PC-9 (cell line): ENCODE data around the gene TECTB. TPM values are rescaled to one million over a fixed set of nuclear protein-coding genes. Genes with fewer than 3 reads are reported as not detected.

Source experiments
- BruUV-seq: library from RNA; stranded (reverse); fragments of 400-500 nt; replicated peaks from 2 replicates; lab custom pipeline; 2021; lab: Mats Ljungman, UMichigan
- CTCF ChIA-PET: fragments of 300-600 bp; sonication (Branson Sonifier 250); formaldehyde crosslinking; loops from one replicate; lab custom pipeline; 2022; ENCODE audit warnings: antibody characterized with exemption; lab: Charles Lee
- POLR2A ChIA-PET: fragments of 300-600 bp; sonication (Branson Sonifier 250); formaldehyde crosslinking; loops from one replicate; lab custom pipeline; 2022; ENCODE audit warnings: antibody characterized with exemption; ENCODE audit not compliant: unreplicated experiment; lab: Charles Lee
- DNase-seq, 2 experiments: peaks; one replicate each; pipeline versions ENCODE4 v3.0.0 to v3.0.0-alpha.2; 2015 to 2022; ENCODE audit warnings: mixed read lengths in 1 of 2
- H2AFZ ChIP-seq: fragments of 200-600 bp; sonication (generic); 2 replicates; pipeline ENCODE4 v1.8.1; 2017; ENCODE audit warnings: antibody characterized with exemption
- H3F3A ChIP-seq: fragments of 200-600 bp; sonication (generic); 2 replicates; pipeline ENCODE4 v1.8.1; 2017; ENCODE audit warnings: antibody characterized with exemption, mild to moderate bottlenecking, low read depth; ENCODE audit not compliant: insufficient read depth
- H3K27ac ChIP-seq: fragments of 200-600 bp; sonication (generic); 2 replicates; pipeline ENCODE4 v1.6.1; 2016; ENCODE audit warnings: mixed run types
- H3K27me3 ChIP-seq: fragments of 200-600 bp; sonication (generic); 2 replicates; pipeline ENCODE4 v1.6.1; 2016; ENCODE audit warnings: low read depth, mixed run types; ENCODE audit not compliant: insufficient read depth
- H3K36me3 ChIP-seq: fragments of 200-600 bp; sonication (generic); 2 replicates; pipeline ENCODE4 v1.6.1; 2016; ENCODE audit warnings: low read depth, mixed run types
- H3K4me1 ChIP-seq: fragments of 200-600 bp; sonication (generic); replicated peaks from 2 replicates; pipeline ENCODE4 v1.6.1; 2016; ENCODE audit warnings: mixed run types; ENCODE audit not compliant: insufficient read depth
- H3K4me2 ChIP-seq: fragments of 200-600 bp; sonication (generic); 2 replicates; pipeline ENCODE4 v1.6.1; 2017; ENCODE audit warnings: mixed run types
- H3K4me3 ChIP-seq: fragments of 200-600 bp; sonication (generic); 2 replicates; pipeline ENCODE4 v1.6.1; 2016; ENCODE audit warnings: mixed run types
- H3K79me2 ChIP-seq: fragments of 200-600 bp; sonication (generic); 2 replicates; pipeline ENCODE4 v1.6.1; 2017; ENCODE audit warnings: low read depth, mixed run types
- H3K9me2 ChIP-seq: fragments of 200-600 bp; sonication (generic); 2 replicates; pipeline ENCODE4 v1.8.1; 2017; ENCODE audit warnings: mild to moderate bottlenecking; ENCODE audit not compliant: insufficient read depth
- H3K9me3 ChIP-seq: fragments of 200-600 bp; sonication (generic); 2 replicates; pipeline ENCODE4 v1.8.1; 2016; ENCODE audit warnings: low read depth; ENCODE audit not compliant: insufficient read depth
- H4K20me1 ChIP-seq: fragments of 200-600 bp; sonication (generic); 2 replicates; pipeline ENCODE4 v1.8.1; 2017; ENCODE audit not compliant: insufficient read depth
- EZH2 ChIP-seq: fragments of 200-600 bp; sonication (generic); IDR thresholded peaks from 2 replicates; pipeline ENCODE4 v1.8.0; 2017; ENCODE audit warnings: antibody characterized with exemption, low read depth
- intact Hi-C: fragments of 100-400 bp; cut with micrococcal nuclease; formaldehyde crosslinking; loops from one replicate; pipeline ENCODE4 v1.10.0; 2022; ENCODE audit not compliant: unreplicated experiment
- total RNA-seq: library from RNA; stranded (reverse); gene quantifications from 2 replicates; pipeline ENCODE4 v1.2.3, GENCODE V29; 2021
- TF ChIP-seq, protein P1 (sequence below): fragments of 200-600 bp; sonication (generic); conservative IDR thresholded peaks from 2 replicates; pipeline ENCODE4 v1.6.1; 2017; ENCODE audit warnings: mixed run types, antibody characterized with exemption, mild to moderate bottlenecking, moderate library complexity

TECTB gene
- total RNA-seq, 1 experiment from 2014 or later = not detected

DNA sequence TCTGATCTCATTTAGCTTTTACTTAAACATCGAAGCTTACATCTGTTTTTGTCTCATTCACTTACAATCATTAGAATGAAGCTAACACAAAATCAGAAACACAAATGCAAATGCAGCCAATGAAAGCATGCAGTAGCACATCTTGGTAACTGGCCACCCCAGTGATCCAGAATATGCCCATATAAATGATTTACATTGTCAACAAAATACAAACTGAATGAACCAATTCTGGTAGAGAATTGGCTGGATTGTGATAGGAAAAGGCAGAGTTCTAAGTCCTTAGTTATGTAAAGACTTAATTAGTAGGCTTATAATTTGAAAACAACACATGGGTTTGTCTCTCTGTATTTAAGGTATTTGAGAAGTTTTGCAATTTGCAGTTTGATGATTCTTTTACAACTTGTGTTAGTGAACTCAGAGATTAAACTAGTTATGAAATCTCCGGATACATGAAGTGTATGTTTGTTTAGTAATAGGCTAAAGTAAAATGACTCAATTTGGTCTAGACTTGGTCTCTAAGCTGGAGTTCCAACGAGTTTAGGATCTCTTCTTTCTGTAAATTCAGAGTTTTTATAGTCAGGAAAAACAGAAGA lies 21.2 kb downstream of the TECTB start:
- Histone ChIP-seq H3F3A (no peaks in the 10 kb centered on the region), H3K27me3 (no peaks in the 10 kb centered on the region), H3K27ac (no peak overlapping the region), H3K4me3 (no peak overlapping the region), H3K9me2 (no peaks in the 10 kb centered on the region), H4K20me1 (no peaks in the 10 kb centered on the region), H3K79me2 (no peaks in the 10 kb centered on the region), H3K9me3 (no peaks in the 10 kb centered on the region), H3K4me1 (peaks cover 4% of the 10 kb centered on the region; the same call in 1 of the 2 replicates), H3K4me2 (peak overlapping the region; percentile 26), H3K36me3 (no peaks in the 10 kb centered on the region), H2AFZ (no peak overlapping the region)
- intact Hi-C loops = no loop called here
- TF ChIP-seq EZH2 = no peak
- TF ChIP-seq, protein P1, sequence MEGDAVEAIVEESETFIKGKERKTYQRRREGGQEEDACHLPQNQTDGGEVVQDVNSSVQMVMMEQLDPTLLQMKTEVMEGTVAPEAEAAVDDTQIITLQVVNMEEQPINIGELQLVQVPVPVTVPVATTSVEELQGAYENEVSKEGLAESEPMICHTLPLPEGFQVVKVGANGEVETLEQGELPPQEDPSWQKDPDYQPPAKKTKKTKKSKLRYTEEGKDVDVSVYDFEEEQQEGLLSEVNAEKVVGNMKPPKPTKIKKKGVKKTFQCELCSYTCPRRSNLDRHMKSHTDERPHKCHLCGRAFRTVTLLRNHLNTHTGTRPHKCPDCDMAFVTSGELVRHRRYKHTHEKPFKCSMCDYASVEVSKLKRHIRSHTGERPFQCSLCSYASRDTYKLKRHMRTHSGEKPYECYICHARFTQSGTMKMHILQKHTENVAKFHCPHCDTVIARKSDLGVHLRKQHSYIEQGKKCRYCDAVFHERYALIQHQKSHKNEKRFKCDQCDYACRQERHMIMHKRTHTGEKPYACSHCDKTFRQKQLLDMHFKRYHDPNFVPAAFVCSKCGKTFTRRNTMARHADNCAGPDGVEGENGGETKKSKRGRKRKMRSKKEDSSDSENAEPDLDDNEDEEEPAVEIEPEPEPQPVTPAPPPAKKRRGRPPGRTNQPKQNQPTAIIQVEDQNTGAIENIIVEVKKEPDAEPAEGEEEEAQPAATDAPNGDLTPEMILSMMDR = no peak
- no TSS peak for BruUV-seq
- ChIA-PET POLR2A (interaction anchor here (0.9 kb wide), 1 partner anchor 126 kb away, joined by 4 read pairs; no protein-coding TSS in a partner anchor), CTCF (no interaction called here)
- DNase-seq = peak in 1 of 2 experiments; percentile 46

DNA sequence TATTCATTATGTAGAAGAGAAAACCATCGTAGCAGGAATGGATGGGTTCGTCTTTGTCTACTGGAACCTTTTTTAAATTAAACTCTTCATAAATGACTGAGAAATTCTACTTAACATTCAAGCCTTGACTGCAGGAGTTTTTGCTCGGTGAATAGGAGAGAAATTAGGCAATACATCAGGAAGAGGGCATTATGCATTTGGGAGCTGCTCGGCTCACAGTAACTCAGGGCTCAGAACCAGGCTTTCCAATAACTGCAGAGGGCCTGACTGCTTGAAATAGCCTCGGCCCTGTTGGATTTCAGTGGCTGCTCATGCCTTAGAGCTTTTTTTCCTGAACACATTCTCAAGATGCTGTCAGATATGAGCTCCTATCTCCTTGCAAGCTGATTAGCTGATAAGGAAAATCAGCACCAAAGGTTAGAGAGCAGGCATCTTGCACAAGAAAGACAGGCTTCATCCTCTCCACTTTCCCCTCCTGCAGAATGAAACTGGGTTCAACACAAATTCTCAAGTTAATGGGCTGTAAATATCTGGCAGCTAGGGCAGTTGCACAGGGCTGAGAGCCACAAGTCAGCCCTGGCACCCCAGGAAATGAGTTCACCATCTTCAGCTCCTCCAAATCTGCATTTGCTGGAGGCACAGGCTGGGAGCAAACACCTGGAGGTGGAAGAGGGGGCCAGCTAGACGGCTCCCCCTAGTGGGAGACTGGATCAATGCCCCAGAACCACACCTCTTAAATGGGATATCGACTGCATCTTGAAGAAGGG lies 24.3 kb downstream of the TECTB start:
- TF ChIP-seq EZH2 = no peak
- TF ChIP-seq, protein P1 = peak; percentile 77
- no peak overlapping the region for H3K4me3 ChIP-seq
- no peaks in the 10 kb centered on the region for H3F3A ChIP-seq
- no peaks in the 10 kb centered on the region for H3K9me2 ChIP-seq
- peak; percentile 8 to 36 for DNase-seq
- H2AFZ ChIP-seq = no peak overlapping the region
- no TSS peak for BruUV-seq
- H3K79me2 ChIP-seq = no peaks in the 10 kb centered on the region
- no peak overlapping the region for H3K4me2 ChIP-seq
- ChIA-PET CTCF (no interaction called here), POLR2A (no interaction called here)
- H4K20me1 ChIP-seq = no peaks in the 10 kb centered on the region
- H3K4me1 ChIP-seq = peaks cover 4% of the 10 kb centered on the region; the same call in 1 of the 2 replicates
- H3K36me3 ChIP-seq = no peaks in the 10 kb centered on the region
- no peak overlapping the region for H3K27ac ChIP-seq
- intact Hi-C loops = no loop called here
- H3K27me3 ChIP-seq = no peaks in the 10 kb centered on the region
- H3K9me3 ChIP-seq = no peaks in the 10 kb centered on the region

DNA sequence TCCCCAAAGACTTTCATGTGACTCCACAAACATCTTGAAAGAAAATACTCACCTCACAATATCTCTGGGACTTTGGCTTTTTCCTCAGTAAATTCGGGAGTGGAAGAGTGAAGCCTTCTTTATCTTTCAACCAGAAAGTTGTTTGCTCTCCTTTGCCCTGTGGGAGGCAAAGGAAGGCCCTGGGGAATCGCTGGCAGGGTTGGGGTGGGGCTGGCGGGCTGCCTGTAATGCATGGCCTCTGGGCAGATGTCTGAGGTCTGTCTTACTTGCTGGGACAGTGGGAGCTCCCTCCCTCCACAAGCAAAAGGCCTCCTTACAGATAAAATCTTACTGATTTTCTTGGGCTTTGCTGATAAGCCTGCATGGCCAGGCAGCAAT lies 24.9 kb downstream of the TECTB start:
- Histone ChIP-seq H3K4me3 (no peak overlapping the region), H3K36me3 (no peaks in the 10 kb centered on the region), H2AFZ (no peak overlapping the region), H3F3A (no peaks in the 10 kb centered on the region), H3K27me3 (no peaks in the 10 kb centered on the region), H4K20me1 (no peaks in the 10 kb centered on the region), H3K27ac (no peak overlapping the region), H3K9me2 (no peaks in the 10 kb centered on the region), H3K4me2 (no peak overlapping the region), H3K9me3 (no peaks in the 10 kb centered on the region), H3K4me1 (peaks cover 4% of the 10 kb centered on the region; the same call in 1 of the 2 replicates), H3K79me2 (no peaks in the 10 kb centered on the region)
- ChIA-PET CTCF (no interaction called here), POLR2A (no interaction called here)
- BruUV-seq = no TSS peak
- intact Hi-C loops = no loop called here
- DNase-seq = no peak
- TF ChIP-seq EZH2 = no peak
- TF ChIP-seq, protein P1 = peak; percentile 37; the same call in 1 of the 2 replicates
